Measurements from ENCODE around the gene CENPN. TPM values are rescaled to one million over a fixed set of nuclear protein-coding genes. Genes with fewer than 3 reads are reported as not detected.

The CENPN gene
- total and polyA plus RNA-seq, 3 donors from 2014 or later, result 11.5 to 39.1 (median 19.3) TPM

- DNase-seq, result no peak
- no peaks in the 10 kb centered on the region for H3K36me3 ChIP-seq (ENCODE audit: low read depth, missing control alignments)
- H3K27me3 ChIP-seq, result no peaks in the 10 kb centered on the region
- no peaks in the 10 kb centered on the region for H3K9me3 ChIP-seq
- intact Hi-C loops (cut with DNase I; ENCODE audit: low total_unique reads), result no loop called here
- no peaks in the 10 kb centered on the region for H3K4me1 ChIP-seq
- no peak for TF ChIP-seq POLR2A (IDR thresholded peaks at IDR 0.05)
- TF ChIP-seq CTCF (IDR thresholded peaks at IDR 0.05), result no peak
- no peak overlapping the region for H3K4me3 ChIP-seq
- H3K27ac ChIP-seq, result no peak overlapping the region
- 69 to 88% methylated on average over 1 of the region's 1 CpG for WGBS, 2 donors
Measured at GRCh38 chr16:81067166-81067565, 60.2 kb downstream of the CENPN start.

- Histone ChIP-seq H3K36me3 (ENCODE audit: low read depth, missing control alignments) (no peaks in the 10 kb centered on the region), H3K9me3 (no peaks in the 10 kb centered on the region), H3K27ac (no peak overlapping the region), H3K4me1 (no peaks in the 10 kb centered on the region), H3K27me3 (no peaks in the 10 kb centered on the region), H3K4me3 (no peak overlapping the region)
- 92 to 93% methylated on average over 2 to 4 of the region's 4 CpGs for WGBS, 2 donors
- TF ChIP-seq POLR2A (IDR thresholded peaks at IDR 0.05) (no peak), CTCF (IDR thresholded peaks at IDR 0.05) (no peak)
- intact Hi-C loops (cut with DNase I; ENCODE audit: low total_unique reads), result no loop called here
- DNase-seq, result no peak
Measured at GRCh38 chr16:81069063-81069462, 62.0 kb downstream of the CENPN start.

- H3K36me3 ChIP-seq (ENCODE audit: low read depth, missing control alignments), result no peaks in the 10 kb centered on the region
- intact Hi-C loops (cut with DNase I; ENCODE audit: low total_unique reads), result no loop called here
- H3K9me3 ChIP-seq, result no peaks in the 10 kb centered on the region
- 80 to 94% methylated on average over 7 to 8 of the region's 8 CpGs for WGBS, 2 donors
- no peaks in the 10 kb centered on the region for H3K4me1 ChIP-seq
- no peaks in the 10 kb centered on the region for H3K27me3 ChIP-seq
- no peak for TF ChIP-seq POLR2A (IDR thresholded peaks at IDR 0.05)
- TF ChIP-seq CTCF (IDR thresholded peaks at IDR 0.05), result no peak
- no peak overlapping the region for H3K27ac ChIP-seq
- no peak for DNase-seq
- H3K4me3 ChIP-seq, result no peak overlapping the region
Measured at GRCh38 chr16:81070979-81071378, 64.0 kb downstream of the CENPN start.

GRCh38 chr16:81071805-81072204, 64.8 kb downstream of the CENPN start:
- Histone ChIP-seq H3K9me3 (no peaks in the 10 kb centered on the region), H3K27me3 (no peaks in the 10 kb centered on the region), H3K36me3 (ENCODE audit: low read depth, missing control alignments) (no peaks in the 10 kb centered on the region), H3K27ac (no peak overlapping the region), H3K4me1 (no peaks in the 10 kb centered on the region), H3K4me3 (no peak overlapping the region)
- TF ChIP-seq CTCF (IDR thresholded peaks at IDR 0.05) (no peak), POLR2A (IDR thresholded peaks at IDR 0.05) (no peak)
- WGBS, 2 donors, result 91 to 93% methylated on average over 4 of the region's 4 CpGs
- DNase-seq, result no peak
- intact Hi-C loops (cut with DNase I; ENCODE audit: low total_unique reads), result no loop called here

GRCh38 chr16:81073560-81074330, 66.7 kb downstream of the CENPN start:
- TF ChIP-seq CTCF (IDR thresholded peaks at IDR 0.05) (no peak), POLR2A (IDR thresholded peaks at IDR 0.05) (no peak)
- Histone ChIP-seq H3K27me3 (no peaks in the 10 kb centered on the region), H3K27ac (no peak overlapping the region), H3K9me3 (no peaks in the 10 kb centered on the region), H3K4me3 (no peak overlapping the region), H3K4me1 (peaks cover 4% of the 10 kb centered on the region), H3K36me3 (ENCODE audit: low read depth, missing control alignments) (no peaks in the 10 kb centered on the region)
- no peak for DNase-seq
- 73% methylated on average over 5 of the region's 5 CpGs for WGBS, 2 donors
- intact Hi-C loops (cut with DNase I; ENCODE audit: low total_unique reads), result no loop called here

All from testis (tissue), 3 donors.